Natural killer cell treated with Interleukin-12 subunit alpha and Interleukin-12 subunit beta and Interleukin-15 and Interleukin-18, amount 100 ng/mL, for 72 hours (primary cell): ENCODE results near the gene GGTLC1. TPM values are rescaled to one million over a fixed set of nuclear protein-coding genes. Genes with fewer than 3 reads are reported as not detected.

Source experiments
- ATAC-seq, 2 donors: fragments of 150-1000 bp; cut with Tn5 transposase in 1 of 2; sonication (Bioruptor Pico), chemical (Tn5 transposase) in 1 of 2; 2 replicates each; pipeline ENCODE4 v1.10.0; 2021
- DNase-seq: peaks from one replicate; pipeline ENCODE4 v3.0.0; 2022; ENCODE audit warnings: low spot score
- H3K27ac Mint-ChIP-seq, 2 donors: 1 replicate in 1 of 2; 2 replicates in 1 of 2; pipeline ENCODE4 v1.8.0; 2022; ENCODE audit warnings: mixed read lengths in 2 of 2, mild to moderate bottlenecking in 1 of 2, moderate library complexity in 1 of 2
- H3K27me3 Mint-ChIP-seq, 2 donors: 1 replicate in 1 of 2; 2 replicates in 1 of 2; pipeline ENCODE4 v1.8.0; 2022; ENCODE audit warnings: mixed read lengths in 2 of 2
- H3K36me3 Mint-ChIP-seq: one replicate; pipeline ENCODE4 v1.8.0; 2022; ENCODE audit warnings: mixed read lengths
- H3K4me1 Mint-ChIP-seq, 2 donors: 1 replicate in 1 of 2; 2 replicates in 1 of 2; pipeline ENCODE4 v1.8.0; 2022; ENCODE audit warnings: low read depth in 2 of 2, mixed read lengths in 2 of 2, mild to moderate bottlenecking in 1 of 2
- H3K4me3 Mint-ChIP-seq: one replicate; pipeline ENCODE4 v1.8.0; 2022; ENCODE audit warnings: mixed read lengths
- H3K9me3 Mint-ChIP-seq: 2 replicates; pipeline ENCODE4 v1.8.0; 2022; ENCODE audit warnings: mixed read lengths
- total RNA-seq, 2 donors: library from RNA; stranded (reverse); gene quantifications; one replicate each; pipeline ENCODE4 v1.2.3, GENCODE V29; 2022

Gene GGTLC1
- not detected for total RNA-seq

- Mint-ChIP-seq H3K4me3 (no peak within 1 kb of the TSS), H3K4me1 (no peaks in the 10 kb centered on the region), H3K27me3 (no peaks in the 10 kb centered on the region), H3K9me3 (no peaks in the 10 kb centered on the region), H3K27ac (no peak within 1 kb of the TSS), H3K36me3 (no peaks in the 10 kb centered on the region)
- DNase-seq (no peak), ATAC-seq (no peak)
These were observed at the start of gene GGTLC1 for GRCh38 chr20:23988561-23988960. Gene GGTLC1, minus strand, starts transcription at chr20:23988779. Its CDS starts 2,168 bp downstream, at chr20:23986611.

GRCh38 chr20:24034820-24035219 lies 46.2 kb upstream of the GGTLC1 start:
- peaks cover 5% of the 10 kb centered on the region for H3K36me3 Mint-ChIP-seq
- no peaks in the 10 kb centered on the region for H3K9me3 Mint-ChIP-seq
- peak overlapping the region; percentile 23 to 47 for H3K27ac Mint-ChIP-seq
- H3K4me3 Mint-ChIP-seq: no peak overlapping the region
- H3K27me3 Mint-ChIP-seq: no peaks in the 10 kb centered on the region
- peaks cover 34 to 46% of the 10 kb centered on the region in 2 donors for H3K4me1 Mint-ChIP-seq
- no peak for DNase-seq
- no peak for ATAC-seq

- H3K4me1 Mint-ChIP-seq: peaks cover 29 to 46% of the 10 kb centered on the region in 2 donors
- H3K36me3 Mint-ChIP-seq: peaks cover 5% of the 10 kb centered on the region
- DNase-seq (no peak), ATAC-seq (no peak)
- no peaks in the 10 kb centered on the region for H3K27me3 Mint-ChIP-seq
- H3K4me3 Mint-ChIP-seq: peak overlapping the region; percentile 79
- no peaks in the 10 kb centered on the region for H3K9me3 Mint-ChIP-seq
- peak overlapping the region; percentile 81 to 90 for H3K27ac Mint-ChIP-seq
These were observed 45.0 kb upstream of the GGTLC1 start for GRCh38 chr20:24033565-24033964.

GRCh38 chr20:24033151-24033550 lies 44.6 kb upstream of the GGTLC1 start:
- peak; percentile 85 to 86 for ATAC-seq
- no peak for DNase-seq
- Mint-ChIP-seq H3K4me1 (peaks cover 26 to 43% of the 10 kb centered on the region in 2 donors), H3K27me3 (no peaks in the 10 kb centered on the region), H3K36me3 (peaks cover 5% of the 10 kb centered on the region), H3K9me3 (no peaks in the 10 kb centered on the region), H3K27ac (peak overlapping the region; percentile 81 to 90), H3K4me3 (peak overlapping the region; percentile 79)

GRCh38 chr20:24032400-24032898 lies 43.9 kb upstream of the GGTLC1 start:
- peaks cover 31 to 42% of the 10 kb centered on the region in 2 donors for H3K4me1 Mint-ChIP-seq

GRCh38 chr20:24027229-24027628 lies 38.6 kb upstream of the GGTLC1 start:
- Mint-ChIP-seq H3K36me3 (peaks cover 6% of the 10 kb centered on the region), H3K27me3 (no peaks in the 10 kb centered on the region), H3K9me3 (no peaks in the 10 kb centered on the region), H3K27ac (peak overlapping the region; percentile 92 to 94), H3K4me1 (peaks cover 28 to 36% of the 10 kb centered on the region in 2 donors), H3K4me3 (peak overlapping the region; percentile 84)
- peak; percentile 87 for DNase-seq
- peak; percentile 95 to 99 for ATAC-seq

More at GRCh38 chr20:24032400-24032898, 43.9 kb upstream of the GGTLC1 start:
- DNase-seq (no peak), ATAC-seq (no peak)
- Mint-ChIP-seq H3K27me3 (no peaks in the 10 kb centered on the region), H3K4me3 (peak overlapping the region; percentile 79), H3K36me3 (peaks cover 5% of the 10 kb centered on the region), H3K9me3 (no peaks in the 10 kb centered on the region), H3K27ac (peak overlapping the region; percentile 81 to 90)

- H3K9me3 Mint-ChIP-seq: no peaks in the 10 kb centered on the region
- peaks cover 15 to 22% of the 10 kb centered on the region in 2 donors for H3K4me1 Mint-ChIP-seq
- H3K27me3 Mint-ChIP-seq: no peaks in the 10 kb centered on the region
- no peak for DNase-seq
- no peak overlapping the region for H3K27ac Mint-ChIP-seq
- H3K36me3 Mint-ChIP-seq: peaks cover 6% of the 10 kb centered on the region
- H3K4me3 Mint-ChIP-seq: no peak overlapping the region
- no peak for ATAC-seq
These were observed 34.1 kb upstream of the GGTLC1 start for GRCh38 chr20:24022621-24023180.

- H3K9me3 Mint-ChIP-seq: no peaks in the 10 kb centered on the region
- ATAC-seq (no peak), DNase-seq (no peak)
- H3K27me3 Mint-ChIP-seq: no peaks in the 10 kb centered on the region
- no peak overlapping the region for H3K27ac Mint-ChIP-seq
- no peaks in the 10 kb centered on the region for H3K36me3 Mint-ChIP-seq
- peaks cover 0 to 6% of the 10 kb centered on the region in 2 donors for H3K4me1 Mint-ChIP-seq
- H3K4me3 Mint-ChIP-seq: no peak overlapping the region
These were observed 30.2 kb upstream of the GGTLC1 start for GRCh38 chr20:24018796-24019195.

- H3K27ac Mint-ChIP-seq: peak overlapping the region in 1 of 2 donors; percentile 25
These were observed 28.8 kb upstream of the GGTLC1 start for GRCh38 chr20:24017458-24017755.

GRCh38 chr20:24016607-24017457 lies 28.3 kb upstream of the GGTLC1 start:
- peak overlapping the region in 1 of 2 donors; percentile 25 for H3K27ac Mint-ChIP-seq
- no peak for DNase-seq
- no peaks in the 10 kb centered on the region for H3K36me3 Mint-ChIP-seq
- peaks cover 9 to 19% of the 10 kb centered on the region in 2 donors for H3K4me1 Mint-ChIP-seq
- no peak overlapping the region for H3K4me3 Mint-ChIP-seq
- ATAC-seq: peak in 1 of 2 donors; percentile 62
- no peaks in the 10 kb centered on the region for H3K9me3 Mint-ChIP-seq
- H3K27me3 Mint-ChIP-seq: no peaks in the 10 kb centered on the region

More at GRCh38 chr20:24017458-24017755, 28.8 kb upstream of the GGTLC1 start:
- DNase-seq: no peak
- Mint-ChIP-seq H3K4me3 (no peak overlapping the region), H3K9me3 (no peaks in the 10 kb centered on the region), H3K27me3 (no peaks in the 10 kb centered on the region), H3K36me3 (no peaks in the 10 kb centered on the region), H3K4me1 (peaks cover 9 to 15% of the 10 kb centered on the region in 2 donors)
- ATAC-seq: no peak

- ATAC-seq (no peak), DNase-seq (no peak)
- Mint-ChIP-seq H3K9me3 (no peaks in the 10 kb centered on the region), H3K4me1 (peaks cover 9 to 22% of the 10 kb centered on the region in 2 donors), H3K36me3 (no peaks in the 10 kb centered on the region), H3K27ac (no peak overlapping the region), H3K4me3 (no peak overlapping the region), H3K27me3 (no peaks in the 10 kb centered on the region)
These were observed 25.4 kb upstream of the GGTLC1 start for GRCh38 chr20:24013953-24014352.

GRCh38 chr20:24011282-24011681 lies 22.7 kb upstream of the GGTLC1 start:
- Mint-ChIP-seq H3K27me3 (peaks cover 0 to 3% of the 10 kb centered on the region in 2 donors), H3K4me1 (peaks cover 9 to 16% of the 10 kb centered on the region in 2 donors), H3K9me3 (no peaks in the 10 kb centered on the region), H3K36me3 (no peaks in the 10 kb centered on the region), H3K4me3 (no peak overlapping the region), H3K27ac (no peak overlapping the region)
- ATAC-seq (no peak), DNase-seq (no peak)

- DNase-seq: no peak
- Mint-ChIP-seq H3K4me1 (peaks cover 3 to 10% of the 10 kb centered on the region in 2 donors), H3K27me3 (peaks cover 0 to 3% of the 10 kb centered on the region in 2 donors), H3K27ac (no peak overlapping the region), H3K36me3 (no peaks in the 10 kb centered on the region), H3K4me3 (no peak overlapping the region), H3K9me3 (no peaks in the 10 kb centered on the region)
- no peak for ATAC-seq
These were observed 19.2 kb upstream of the GGTLC1 start for GRCh38 chr20:24007758-24008157.

- H3K4me1 Mint-ChIP-seq: peaks cover 4 to 9% of the 10 kb centered on the region in 2 donors
- H3K27ac Mint-ChIP-seq: no peak overlapping the region
These were observed 18.6 kb upstream of the GGTLC1 start for GRCh38 chr20:24007073-24007595.

More at GRCh38 chr20:24007073-24007595, 18.6 kb upstream of the GGTLC1 start:
- no peak overlapping the region for H3K4me3 Mint-ChIP-seq
- no peak for ATAC-seq
- H3K36me3 Mint-ChIP-seq: no peaks in the 10 kb centered on the region
- H3K27me3 Mint-ChIP-seq: peaks cover 0 to 3% of the 10 kb centered on the region in 2 donors
- no peaks in the 10 kb centered on the region for H3K9me3 Mint-ChIP-seq
- DNase-seq: no peak
